GM13976 (cell line): ENCODE measurements around the gene COMMD1.
"Not testable (repeated sequence)": the region's sequence is repeated elsewhere in the genome, so short reads cannot be mapped to it uniquely, and the experiment has no call there.

ENCODE experiments used
- DNase-seq: peaks from one replicate; pipeline ENCODE4 v3.0.0; 2012; ENCODE audit warnings: low spot score
- in situ Hi-C: fragments of 300-500 bp; cut with MboI; formaldehyde crosslinking; loops from one replicate; pipeline ENCODE4 v1.12.0; 2022; ENCODE audit warnings: low sequenced_read_pairs, mixed read lengths, inconsistent platforms; ENCODE audit not compliant: unreplicated experiment
- TF ChIP-seq, protein P1 (sequence below): IDR thresholded peaks from 2 replicates; pipeline ENCODE4 v1.5.1; 2012; ENCODE audit warnings: borderline replicate concordance, mild to moderate bottlenecking; ENCODE audit not compliant: insufficient read depth; ENCODE audit errors: extremely low read depth, missing control alignments, control extremely low read depth

Gene COMMD1

DNA sequence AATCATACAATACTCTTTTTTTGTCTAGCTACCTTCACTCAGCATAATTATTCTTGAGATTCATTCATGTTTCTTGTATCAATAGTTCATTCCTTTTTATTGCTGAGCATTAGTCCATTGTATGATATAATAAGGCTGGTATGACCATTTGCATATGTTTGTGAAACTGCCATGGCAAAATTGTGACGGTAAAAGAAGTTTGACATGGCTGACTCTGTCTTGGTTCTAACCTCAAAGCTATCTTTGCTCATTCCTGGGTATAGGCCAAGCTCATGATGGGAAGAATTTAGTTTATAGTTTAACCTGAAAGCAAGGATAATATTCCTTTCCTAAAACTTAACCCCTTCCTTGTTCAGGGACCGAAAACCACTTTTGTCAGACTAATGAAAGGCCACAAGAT lies 46.4 kb downstream of the COMMD1 start:
- in situ Hi-C loops: no loop called here
- DNase-seq: no peak
- TF ChIP-seq, protein P1, sequence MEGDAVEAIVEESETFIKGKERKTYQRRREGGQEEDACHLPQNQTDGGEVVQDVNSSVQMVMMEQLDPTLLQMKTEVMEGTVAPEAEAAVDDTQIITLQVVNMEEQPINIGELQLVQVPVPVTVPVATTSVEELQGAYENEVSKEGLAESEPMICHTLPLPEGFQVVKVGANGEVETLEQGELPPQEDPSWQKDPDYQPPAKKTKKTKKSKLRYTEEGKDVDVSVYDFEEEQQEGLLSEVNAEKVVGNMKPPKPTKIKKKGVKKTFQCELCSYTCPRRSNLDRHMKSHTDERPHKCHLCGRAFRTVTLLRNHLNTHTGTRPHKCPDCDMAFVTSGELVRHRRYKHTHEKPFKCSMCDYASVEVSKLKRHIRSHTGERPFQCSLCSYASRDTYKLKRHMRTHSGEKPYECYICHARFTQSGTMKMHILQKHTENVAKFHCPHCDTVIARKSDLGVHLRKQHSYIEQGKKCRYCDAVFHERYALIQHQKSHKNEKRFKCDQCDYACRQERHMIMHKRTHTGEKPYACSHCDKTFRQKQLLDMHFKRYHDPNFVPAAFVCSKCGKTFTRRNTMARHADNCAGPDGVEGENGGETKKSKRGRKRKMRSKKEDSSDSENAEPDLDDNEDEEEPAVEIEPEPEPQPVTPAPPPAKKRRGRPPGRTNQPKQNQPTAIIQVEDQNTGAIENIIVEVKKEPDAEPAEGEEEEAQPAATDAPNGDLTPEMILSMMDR: no peak

DNA sequence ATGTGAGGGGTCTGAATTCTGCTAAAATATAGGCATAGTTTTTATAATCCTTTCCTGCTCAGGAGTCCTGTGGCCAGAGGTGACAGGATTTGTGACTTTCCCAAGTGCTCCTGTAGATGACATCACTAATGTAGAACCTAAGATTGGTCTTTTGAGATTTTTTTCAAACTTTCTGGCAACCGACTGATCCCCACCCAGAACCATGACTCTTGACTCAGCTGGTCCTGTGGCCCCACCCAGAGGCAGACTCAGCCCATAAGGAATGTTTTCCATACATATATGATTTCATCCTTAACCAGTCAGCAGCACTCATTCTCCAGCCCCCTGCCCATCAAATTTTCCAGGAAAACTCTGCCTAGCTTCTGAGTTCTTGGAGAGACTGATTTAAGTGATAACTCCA lies 46.8 kb downstream of the COMMD1 start:
- DNase-seq: no peak
- TF ChIP-seq, protein P1: no peak
- in situ Hi-C loops: no loop called here

DNA sequence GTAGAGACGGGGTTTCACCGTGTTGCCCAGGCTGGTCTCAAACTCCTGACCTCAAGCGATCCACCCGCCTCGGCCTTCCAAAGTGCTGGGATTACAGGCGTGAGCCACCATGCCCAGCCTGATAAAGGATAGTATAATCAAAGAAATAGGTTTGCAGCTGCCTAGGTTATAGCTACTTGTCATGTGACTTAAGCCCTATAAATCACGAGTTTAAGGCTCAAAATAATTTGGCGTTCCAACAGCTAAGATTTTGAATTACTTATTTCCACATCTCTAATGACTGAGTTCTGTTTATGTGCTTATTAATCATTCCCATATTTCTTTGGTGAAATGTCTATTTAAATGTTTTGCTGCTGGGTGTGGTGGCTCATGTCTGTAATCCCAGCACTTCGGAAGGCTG lies 49.4 kb downstream of the COMMD1 start:
- in situ Hi-C loops, DNase-seq: not testable (repeated sequence)

DNA sequence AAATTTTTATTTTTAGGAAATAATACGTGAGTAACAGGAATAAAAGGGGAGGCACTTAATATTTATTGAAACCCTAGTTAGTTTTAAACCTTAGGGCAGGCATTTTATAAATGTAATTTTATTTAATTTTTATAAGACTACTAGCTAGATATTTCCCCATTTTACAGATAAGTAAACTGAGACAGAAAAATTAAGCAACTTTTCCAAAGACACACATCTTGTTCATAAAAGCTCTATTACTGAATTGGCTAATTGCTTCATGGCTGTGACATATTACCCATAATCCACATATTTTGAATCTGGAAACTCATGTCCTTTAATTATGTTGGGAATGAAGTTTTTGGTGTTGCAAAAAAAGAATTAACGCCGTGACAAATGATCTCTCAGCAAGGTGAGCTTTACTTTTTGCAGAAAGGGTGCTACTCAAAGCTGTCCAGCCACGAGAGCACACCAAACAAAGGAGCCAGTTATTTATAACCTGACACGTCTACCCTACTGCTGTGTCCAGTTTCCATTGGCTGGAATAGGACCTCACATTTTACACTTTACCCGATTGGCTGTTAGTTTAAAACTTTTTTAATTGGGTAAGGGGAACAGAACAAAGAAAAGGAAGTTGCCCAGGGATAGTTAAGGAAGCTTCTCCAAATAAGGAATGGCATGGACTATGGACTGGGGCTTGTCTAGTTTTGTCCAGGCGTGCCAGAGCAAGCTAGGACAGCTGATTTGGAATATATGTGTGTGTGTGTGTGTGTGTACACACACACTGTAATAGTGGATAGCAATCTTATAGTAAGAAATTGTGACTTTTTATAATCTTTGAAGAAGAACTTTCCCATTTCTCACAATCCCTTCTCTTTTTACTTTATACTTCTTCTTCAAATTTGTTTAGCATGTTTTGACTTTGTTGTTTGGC lies 54.2 kb downstream of the COMMD1 start:
- TF ChIP-seq, protein P1: no peak
- in situ Hi-C loops: no loop called here

DNA sequence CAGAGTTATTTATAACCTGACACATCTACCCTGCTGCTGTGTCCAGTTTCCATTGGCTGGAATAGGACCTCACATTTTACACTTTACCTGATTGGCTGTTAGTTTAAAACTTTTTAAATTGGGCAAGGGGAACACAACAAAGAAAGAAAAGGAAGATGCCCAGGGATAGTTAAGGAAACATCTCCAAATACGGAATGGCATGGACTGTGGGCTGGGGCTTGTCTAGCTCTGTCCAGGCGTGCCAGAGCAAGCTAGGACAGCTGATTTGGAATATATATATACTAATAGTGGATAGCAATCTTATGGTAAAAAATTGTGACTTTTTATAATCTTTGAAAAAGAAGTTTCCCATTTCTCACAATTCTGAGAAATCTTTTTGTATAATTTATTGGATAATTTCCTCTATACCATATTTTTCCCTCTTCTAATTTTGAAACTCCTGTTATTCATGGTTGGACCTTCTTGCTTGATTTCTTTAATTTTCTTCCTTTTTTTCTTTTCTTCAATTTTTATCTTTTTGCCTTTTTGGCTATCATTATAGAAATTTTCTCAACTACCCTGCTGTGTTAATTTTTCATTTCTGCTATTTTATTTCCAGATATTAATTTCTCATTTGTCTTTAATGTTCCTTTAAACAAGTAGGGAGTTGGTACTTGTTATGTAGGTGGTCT lies 55.9 kb downstream of the COMMD1 start:
- no peak for DNase-seq
- TF ChIP-seq, protein P1: no peak
- in situ Hi-C loops: no loop called here

More for the DNA sequence above, 54.2 kb downstream of the COMMD1 start:
- no peak for DNase-seq

DNA sequence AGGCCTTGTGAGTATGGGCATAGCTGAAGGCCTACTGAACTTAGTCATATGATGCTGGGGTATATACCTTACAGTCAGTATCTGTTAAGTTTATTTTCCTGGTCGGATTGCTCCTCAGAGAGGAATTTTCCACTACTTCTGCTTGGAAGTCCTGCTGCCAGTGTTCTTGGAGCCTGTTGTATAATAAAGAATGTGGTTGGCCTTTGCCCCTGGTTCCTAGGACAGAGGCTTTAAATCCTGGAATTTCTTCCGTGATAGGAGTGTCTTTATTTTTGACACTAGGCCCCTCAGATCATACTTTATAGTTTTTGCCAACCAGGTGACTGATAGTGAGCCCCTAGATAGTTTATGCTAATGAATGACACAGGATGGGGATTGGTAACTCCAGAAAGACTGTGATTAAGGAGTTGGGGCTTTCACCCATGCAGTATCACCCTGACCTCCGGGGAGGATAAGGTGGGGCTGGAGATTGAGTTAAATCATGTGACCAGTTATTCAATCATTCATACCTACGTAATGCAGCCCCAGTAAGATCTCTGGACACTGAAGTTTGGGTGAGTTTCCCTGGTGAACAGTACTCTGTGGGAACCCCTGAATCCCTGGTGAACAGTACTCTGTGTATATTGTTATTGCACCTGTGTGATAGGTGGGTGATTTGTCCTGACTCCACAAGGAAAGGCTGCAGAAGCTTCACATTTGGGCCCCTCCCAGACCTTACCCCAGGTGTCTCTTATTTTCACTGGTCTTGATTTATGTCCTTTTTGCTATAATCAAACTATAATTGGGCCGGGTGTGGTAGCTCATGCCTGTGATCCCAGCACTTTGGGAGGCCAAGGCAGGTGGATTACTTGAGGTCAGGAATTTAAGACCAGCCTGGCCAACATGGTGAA lies 56.9 kb downstream of the COMMD1 start:
- TF ChIP-seq, protein P1: no peak
- DNase-seq: no peak
- in situ Hi-C loops: no loop called here
